Dedifferentiated amniotic fluid mesenchymal stem cell (primary cell): Measurements from ENCODE around the gene GPR39.
A peak's percentile ranks its signal among the peaks of the same experiment; 100 is the strongest.
"Not testable (repeated sequence)": the region's sequence is repeated elsewhere in the genome, so short reads cannot be mapped to it uniquely, and the experiment has no call there.

Source experiments
- DNase-seq: peaks from one replicate; pipeline ENCODE4 v3.0.0-alpha.2; 2016; ENCODE audit errors: extremely low spot score

GPR39 gene

DNA sequence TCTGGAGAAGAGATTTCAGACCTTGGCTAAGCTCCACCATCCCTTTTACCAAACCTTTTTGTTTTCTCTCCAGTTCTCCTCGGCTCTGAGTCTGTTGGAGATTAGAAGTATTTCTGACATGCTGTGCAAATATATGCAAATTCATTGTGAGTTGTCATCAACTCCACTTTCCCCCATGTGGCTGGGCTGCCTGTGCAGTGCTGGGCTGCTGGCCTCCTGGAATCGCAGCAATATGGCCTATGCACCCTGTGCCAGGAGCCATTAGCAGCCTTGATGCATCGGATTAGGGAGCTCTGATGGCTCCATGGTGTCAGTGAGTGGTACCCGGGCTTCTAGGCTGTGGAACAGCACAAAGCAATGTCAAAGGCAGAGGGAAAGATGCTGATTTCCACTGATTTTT is 80.0 kb downstream of the GPR39 start:
- no peak for DNase-seq

DNA sequence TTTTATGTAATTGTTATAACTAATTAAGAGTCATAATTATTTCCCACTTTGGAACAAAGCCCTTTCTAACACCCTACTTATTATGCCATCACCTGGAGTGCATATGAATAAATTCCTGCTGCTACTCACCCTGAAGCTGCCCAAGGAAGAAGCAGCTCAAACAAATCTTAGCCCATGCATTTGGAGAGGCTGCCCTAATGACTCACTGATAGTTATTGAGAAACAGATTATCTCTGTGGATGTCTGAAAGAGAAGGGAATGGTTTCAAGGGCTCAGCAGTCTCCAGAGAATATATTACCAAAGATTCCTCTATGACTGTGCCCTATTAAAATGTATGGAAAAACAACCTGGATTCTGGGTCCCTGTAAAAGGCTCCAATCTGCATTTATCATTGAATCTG is 81.0 kb downstream of the GPR39 start:
- no peak for DNase-seq

GRCh38 chr2:132503701-132504100 is 87.1 kb downstream of the GPR39 start:
- DNase-seq: no peak

GRCh38 chr2:132515010-132515409 is 98.4 kb downstream of the GPR39 start:
- DNase-seq: no peak

GRCh38 chr2:132517386-132517785 is 100.8 kb downstream of the GPR39 start:
- DNase-seq: no peak

DNA sequence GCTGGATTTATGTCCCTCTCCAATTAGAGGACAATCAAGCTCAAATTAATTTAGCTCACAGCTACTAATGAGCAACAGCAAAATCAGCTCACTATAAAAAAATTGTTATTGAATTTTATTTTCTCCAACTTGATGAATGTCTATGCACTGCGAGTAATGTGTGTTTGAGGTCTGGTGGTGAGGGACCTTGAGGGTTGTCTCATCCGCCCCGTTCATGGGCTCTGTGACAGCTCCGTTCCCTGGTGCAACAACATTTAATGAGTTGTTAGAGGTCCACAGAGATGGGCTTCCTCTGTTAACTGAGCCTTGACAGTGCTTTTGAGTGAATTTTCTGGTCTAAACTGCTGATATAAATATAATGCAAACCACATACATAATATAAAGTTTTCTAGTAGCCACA is 101.7 kb downstream of the GPR39 start:
- no peak for DNase-seq

- no peak for DNase-seq
These were observed 103.0 kb downstream of the GPR39 start for GRCh38 chr2:132519566-132519965.

GRCh38 chr2:132521341-132521740 is 104.7 kb downstream of the GPR39 start:
- DNase-seq: no peak

DNA sequence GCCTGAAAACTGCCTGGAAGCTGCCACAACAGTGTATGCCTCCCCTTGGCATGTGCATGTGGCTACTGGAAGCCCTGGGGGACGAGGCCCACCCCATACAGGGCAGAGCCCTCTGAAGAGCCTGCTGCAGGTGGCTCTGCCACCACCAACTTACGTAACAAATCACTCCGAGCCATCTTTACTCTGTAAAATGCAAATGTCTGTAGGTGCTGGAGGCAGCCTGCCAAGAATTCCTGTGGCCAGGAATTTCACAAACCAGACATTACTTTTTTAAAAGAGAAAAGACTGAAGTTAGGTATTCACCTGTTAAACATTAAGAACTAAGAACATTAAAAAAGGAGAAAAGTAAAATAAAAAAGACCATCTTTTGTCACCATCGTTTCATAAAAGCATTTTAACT is 106.3 kb downstream of the GPR39 start:
- no peak for DNase-seq

GRCh38 chr2:132537061-132537460 is 120.5 kb downstream of the GPR39 start:
- DNase-seq: not testable (repeated sequence)

DNA sequence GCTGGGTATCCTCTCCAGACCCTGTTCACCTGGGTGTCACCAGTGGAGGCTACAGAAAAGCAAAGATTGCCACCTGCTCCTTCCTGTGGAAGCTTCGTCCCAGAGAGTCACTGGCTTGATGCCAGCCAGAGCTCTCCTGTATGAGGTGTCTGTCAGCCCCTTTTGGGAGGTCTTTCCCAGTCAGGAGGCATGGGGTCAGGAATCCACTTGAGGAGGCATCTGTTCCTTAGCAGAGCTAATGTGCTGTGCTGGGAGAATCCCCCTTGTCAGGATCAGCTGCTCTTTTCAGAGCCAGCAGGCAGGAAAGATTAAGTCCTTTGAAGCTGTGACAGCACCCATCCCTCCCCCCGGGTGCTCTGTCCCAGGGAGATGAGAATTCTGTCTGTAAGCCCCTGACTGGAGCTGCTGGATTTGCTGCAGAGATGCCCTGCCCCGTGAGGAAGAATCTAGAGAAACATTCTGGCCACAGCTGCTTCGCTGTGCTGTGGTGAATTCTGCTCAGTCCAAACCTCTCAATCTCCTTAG is 121.8 kb downstream of the GPR39 start:
- no peak for DNase-seq

- no peak for DNase-seq
These were observed 123.6 kb downstream of the GPR39 start for GRCh38 chr2:132540166-132540565.

DNA sequence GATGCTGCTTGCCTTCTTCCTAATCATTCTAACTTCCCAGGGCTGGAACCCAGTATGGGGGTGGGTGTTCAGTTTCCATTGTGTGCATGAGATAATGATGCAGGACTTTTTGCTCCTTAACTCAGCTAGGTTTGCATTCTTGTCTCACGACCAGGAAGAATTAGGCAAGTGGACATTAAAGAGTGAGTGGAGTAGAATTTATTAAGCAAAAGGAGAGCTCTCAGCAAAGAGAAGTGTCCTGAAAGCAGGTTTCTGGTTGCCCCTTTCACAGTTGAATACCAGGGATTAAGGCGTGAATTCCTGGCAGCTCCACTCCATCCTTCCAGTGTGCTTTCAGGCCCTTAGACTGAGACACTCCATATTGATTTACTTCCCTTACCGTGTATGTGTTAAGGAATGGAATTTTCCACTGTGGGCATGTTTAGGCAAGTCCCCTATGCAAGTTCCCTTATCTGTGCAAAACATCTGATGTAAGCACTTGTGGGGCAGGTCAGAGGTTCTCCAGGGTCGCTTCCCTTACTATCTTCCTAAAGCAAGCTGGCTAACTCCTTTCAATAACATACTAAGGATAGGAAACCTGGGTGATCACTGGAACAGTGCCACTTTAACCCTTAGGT is 126.5 kb downstream of the GPR39 start:
- DNase-seq: no peak

DNA sequence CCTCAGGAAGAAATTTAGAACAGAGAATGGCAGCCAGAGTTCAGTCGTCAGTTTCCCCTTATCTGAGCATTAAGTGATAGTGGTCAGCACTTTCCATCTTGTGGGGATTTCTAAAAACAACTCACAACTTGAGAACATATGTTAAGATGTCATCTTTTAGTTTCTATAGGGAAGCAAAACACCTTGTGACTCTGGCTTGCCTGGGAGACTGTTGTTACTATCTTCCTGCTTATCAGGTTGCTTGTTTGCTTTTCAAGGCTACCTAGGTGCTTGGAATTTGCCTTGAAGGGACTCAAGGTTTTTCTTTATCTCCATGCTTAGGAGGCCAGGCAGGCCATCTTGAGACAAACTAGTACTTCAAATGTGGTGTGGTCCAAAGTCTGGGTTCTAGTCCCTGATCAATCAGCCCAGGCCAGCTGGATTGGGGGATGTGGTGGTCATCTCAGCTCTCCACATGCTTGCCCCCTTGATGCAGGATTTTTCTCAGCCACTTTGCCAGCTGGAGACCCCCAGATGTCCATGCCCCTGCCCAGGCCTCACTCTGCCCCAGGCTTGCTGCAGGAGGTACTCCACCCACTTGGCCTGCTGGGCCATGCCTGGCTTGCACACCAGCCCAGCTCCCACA is 127.5 kb downstream of the GPR39 start:
- DNase-seq: no peak

- DNase-seq: peak; percentile 78
These were observed 130.6 kb downstream of the GPR39 start for GRCh38 chr2:132547090-132547687.

DNA sequence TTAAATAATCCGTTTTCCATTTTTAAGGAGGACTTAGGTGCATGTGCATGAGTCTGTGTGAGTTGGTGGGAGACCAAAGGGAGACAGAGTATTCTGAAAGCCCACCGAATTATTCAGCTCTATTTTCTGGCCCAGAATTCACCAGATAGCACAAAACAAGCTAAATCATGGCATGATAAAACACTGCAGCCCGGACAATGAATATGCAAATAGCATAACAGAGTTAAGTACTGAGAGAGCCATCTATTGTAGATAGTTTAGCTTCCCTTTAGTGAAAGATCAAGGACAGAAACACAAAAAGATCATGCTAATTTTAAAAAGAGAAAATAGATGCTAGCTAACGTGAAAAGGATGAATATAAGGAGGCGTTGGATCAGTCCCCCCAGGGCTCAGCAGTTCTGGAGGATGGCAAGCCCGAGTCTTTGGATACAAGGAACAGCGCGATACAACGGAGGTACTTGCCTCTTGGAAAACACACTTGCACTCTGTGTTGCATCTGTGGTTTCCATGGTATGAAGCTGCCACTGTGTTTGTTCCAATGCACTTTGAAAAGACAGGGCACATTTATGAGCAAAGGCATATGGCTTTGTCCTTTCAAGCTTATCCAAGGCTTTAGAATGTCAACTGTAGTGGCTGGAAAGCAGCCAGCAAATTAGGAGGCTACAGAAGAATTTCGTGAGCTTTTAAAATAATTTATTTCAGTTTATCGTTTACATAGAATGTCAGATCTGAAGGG is 133.5 kb downstream of the GPR39 start:
- DNase-seq: no peak

GRCh38 chr2:132550946-132551345 is 134.3 kb downstream of the GPR39 start:
- DNase-seq: no peak

- DNase-seq: no peak
These were observed 141.1 kb downstream of the GPR39 start for GRCh38 chr2:132557694-132558093.

- DNase-seq: no peak
These were observed 142.7 kb downstream of the GPR39 start for GRCh38 chr2:132559326-132559725.

GRCh38 chr2:132559921-132560320 is 143.3 kb downstream of the GPR39 start:
- no peak for DNase-seq

- DNase-seq: no peak
These were observed 144.0 kb downstream of the GPR39 start for GRCh38 chr2:132560562-132560961.

- DNase-seq: peak; percentile 15
These were observed 145.6 kb downstream of the GPR39 start for GRCh38 chr2:132562245-132562644.

DNA sequence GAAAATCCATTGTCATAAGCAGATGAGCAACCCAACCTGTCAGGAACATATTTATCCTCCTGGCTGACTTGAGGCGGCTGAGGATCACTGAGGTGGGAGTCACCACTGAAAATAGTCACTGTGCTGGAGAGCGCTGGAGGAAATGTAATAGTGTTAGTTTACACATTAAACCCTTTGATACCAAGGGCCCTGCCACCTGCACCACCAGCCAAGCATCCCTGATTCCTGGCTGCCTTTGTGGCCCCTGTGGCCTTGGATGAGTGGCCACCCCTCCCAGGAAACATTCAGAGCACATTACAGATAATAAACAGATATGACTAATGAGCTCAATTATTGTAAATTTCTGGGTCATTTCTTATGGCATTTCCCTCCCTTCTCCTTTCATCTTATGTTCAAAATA is 147.5 kb downstream of the GPR39 start:
- DNase-seq: no peak
